HepG2 (cell line): Measurements from ENCODE around the gene CCL27. TPM values are rescaled to one million over a fixed set of nuclear protein-coding genes. Genes with fewer than 3 reads are reported as not detected.

Experiments
- AGO2 ChIP-seq: fragments of 200-400 bp; formaldehyde crosslinking; optimal IDR thresholded peaks from 2 replicates; pipeline ENCODE3; 2017; ENCODE audit warnings: mild to moderate bottlenecking, low read depth, low read length, moderate library complexity
- BCL6 ChIP-seq: IDR thresholded peaks from 2 replicates; pipeline ENCODE4 v1.6.1; 2016; ENCODE audit warnings: missing genetic modification reagents, missing compliant biosample characterization
- BCLAF1 ChIP-seq: fragments of 450-650 bp; IDR thresholded peaks from 2 replicates; pipeline ENCODE4 v1.6.1; 2017; ENCODE audit warnings: mild to moderate bottlenecking
- BHLHE40 ChIP-seq: IDR thresholded peaks from 2 replicates; pipeline ENCODE4 v1.6.1; 2011; ENCODE audit warnings: low read length, improper control_type of control experiment
- HNF4G ChIP-seq, 2 experiments: sonication (generic) in 1 of 2; formaldehyde crosslinking in 1 of 2; IDR thresholded peaks; 2 replicates each; pipeline versions ENCODE4 v1.4.0 to v1.6.1; 2011 to 2020; ENCODE audit warnings: borderline replicate concordance in 2 of 2, low read depth in 2 of 2, mild to moderate bottlenecking in 2 of 2, low read length in 1 of 2, missing genetic modification reagents in 1 of 2, moderate library complexity in 1 of 2
- HNRNPK ChIP-seq: fragments of 200-400 bp; formaldehyde crosslinking; IDR thresholded peaks from 2 replicates; pipeline ENCODE4 v1.6.1; 2018; ENCODE audit warnings: low read length, low read depth, moderate library complexity, mild to moderate bottlenecking; ENCODE audit not compliant: poor library complexity, severe bottlenecking
- ISX ChIP-seq: sonication (generic); formaldehyde crosslinking; conservative IDR thresholded peaks from 2 replicates; pipeline ENCODE4 v1.5.0; 2020; ENCODE audit warnings: missing genetic modification reagents
- NR2F1 ChIP-seq, 2 experiments: fragments of 450-650 bp in 1 of 2; formaldehyde crosslinking in 1 of 2; IDR thresholded peaks; 2 replicates each; pipeline versions ENCODE4 v1.5.0 to v1.6.1; 2016 to 2020; ENCODE audit warnings: mild to moderate bottlenecking in 1 of 2, missing compliant biosample characterization in 1 of 2, missing genetic modification reagents in 1 of 2, moderate library complexity in 1 of 2
- RXRB ChIP-seq: IDR thresholded peaks from 2 replicates; pipeline ENCODE4 v1.6.1; 2016; ENCODE audit warnings: borderline replicate concordance, missing genetic modification reagents, missing compliant biosample characterization
- SMC3 ChIP-seq: IDR thresholded peaks from 2 replicates; pipeline ENCODE4 v1.6.1; 2011; ENCODE audit warnings: low read length, improper control_type of control experiment
- SOX13 ChIP-seq, 3 experiments: fragments of 450-650 bp in 1 of 3; sonication (generic) in 1 of 3; formaldehyde crosslinking in 1 of 3; IDR thresholded peaks in 2 of 3; conservative IDR thresholded peaks in 1 of 3; 2 replicates each; pipeline versions ENCODE4 v1.5.0 to v1.6.1; 2016 to 2020; ENCODE audit warnings: antibody characterized with exemption in 1 of 3, mild to moderate bottlenecking in 1 of 3, missing compliant biosample characterization in 1 of 3, missing genetic modification reagents in 1 of 3, moderate library complexity in 1 of 3
- TBL1XR1 ChIP-seq: fragments of 150-350 bp; IDR thresholded peaks from 2 replicates; pipeline ENCODE4 v1.6.1; 2014; ENCODE audit warnings: borderline replicate concordance, low read length; ENCODE audit not compliant: partially characterized antibody
- TEAD2 ChIP-seq: sonication (generic); formaldehyde crosslinking; IDR thresholded peaks from 2 replicates; pipeline ENCODE4 v1.9.0; 2021; ENCODE audit warnings: missing genetic modification reagents
- TEAD3 ChIP-seq: optimal IDR thresholded peaks from 2 replicates; pipeline ENCODE3; 2016; ENCODE audit warnings: borderline replicate concordance
- TFE3 ChIP-seq: IDR thresholded peaks from 2 replicates; pipeline ENCODE4 v1.6.1; 2016
- YEATS4 ChIP-seq: sonication (generic); formaldehyde crosslinking; IDR thresholded peaks from 2 replicates; pipeline ENCODE4 v1.4.0; 2020; ENCODE audit warnings: missing genetic modification reagents, borderline replicate concordance
- ZBTB46 ChIP-seq: sonication (generic); formaldehyde crosslinking; IDR thresholded peaks from 2 replicates; pipeline ENCODE4 v1.4.0; 2020; ENCODE audit warnings: mild to moderate bottlenecking, missing genetic modification reagents, borderline replicate concordance
- ZFY ChIP-seq: sonication (generic); formaldehyde crosslinking; IDR thresholded peaks from 2 replicates; pipeline ENCODE4 v1.4.0; 2020; ENCODE audit warnings: missing genetic modification reagents
- ZNF253 ChIP-seq: sonication (generic); formaldehyde crosslinking; IDR thresholded peaks from 2 replicates; pipeline ENCODE4 v1.8.0; 2022; ENCODE audit warnings: mild to moderate bottlenecking, missing genetic modification reagents, borderline replicate concordance
- ZNF33B ChIP-seq: sonication (generic); formaldehyde crosslinking; IDR thresholded peaks from 2 replicates; pipeline ENCODE4 v1.5.1; 2020; ENCODE audit warnings: mild to moderate bottlenecking, missing genetic modification reagents
- ZNF580 ChIP-seq: IDR thresholded peaks from 2 replicates; pipeline ENCODE4 v1.6.1; 2016; ENCODE audit warnings: low read depth, borderline replicate concordance
- ZNF792 ChIP-seq: IDR thresholded peaks from 2 replicates; pipeline ENCODE4 v1.6.1; 2016
- ZNF883 ChIP-seq: sonication (generic); formaldehyde crosslinking; IDR thresholded peaks from 2 replicates; pipeline ENCODE4 v1.5.1; 2020; ENCODE audit warnings: mild to moderate bottlenecking, missing genetic modification reagents; ENCODE audit errors: not compliant biosample characterization
- polyA plus RNA-seq, 8 experiments: library from polyadenylated mRNA; depleted of rRNA in 3 of 8; stranded (reverse) in 7 of 8; unstranded in 1 of 8; fragments of >200 nt; fragmentation: Illumina TruSeq in 4 of 8; extraction: Trizol in 4 of 8; gene quantifications; 2 replicates each; pipeline versions ENCODE4 v1.2.1 to v1.2.3, GENCODE V29; 2011 to 2016; ENCODE audit warnings: low read depth in 4 of 8, missing spikeins in 1 of 8, mixed read lengths in 1 of 8; ENCODE audit not compliant: insufficient read depth in 1 of 8
- total RNA-seq, 5 experiments: library from RNA; depleted of rRNA; stranded (reverse); fragments of >200 nt; fragmentation: Illumina TruSeq; extraction: Trizol; gene quantifications; 2 replicates each; pipeline ENCODE4 v1.2.3, GENCODE V29; 2016; ENCODE audit warnings: low read depth in 1 of 5

The CCL27 gene
- total and polyA plus RNA-seq, 2 of the 13 experiments (the other 11 are each of a cell fraction or from before 2014, with no cell fraction given): not detected

GRCh38 chr9:34675048-34675714 lies 12.7 kb upstream of the CCL27 start (continued):
- TF ChIP-seq ZBTB46 (no peak), BCL6 (CRISPR knock-in tag) (no peak), BHLHE40 (no peak), ZFY (CRISPR knock-in tag) (peak; percentile 60), TBL1XR1 (peak; percentile 41), TEAD2 (CRISPR knock-in tag) (no peak), TFE3 (CRISPR knock-in tag) (no peak), ZNF253 (CRISPR knock-in tag) (no peak), ZNF580 (CRISPR knock-in tag) (peak; percentile 85; the same call in 1 of the 2 replicates), ISX (CRISPR knock-in tag) (no peak), YEATS4 (CRISPR knock-in tag) (no peak), AGO2 (no peak), ZNF33B (CRISPR knock-in tag) (peak; percentile 57; the same call in 1 of the 2 replicates), HNRNPK (no peak), RXRB (CRISPR knock-in tag) (no peak), SOX13 (IDR thresholded peaks at IDR 0.05) (no peak), SOX13 (CRISPR knock-in tag; conservative IDR thresholded peaks at IDR 0.05 in 1 of 2, IDR thresholded peaks at IDR 0.05 in 1 of 2) (0 out of 4 replicates have a peak, but pooled peaks of 1 of the 2 experiments have one; percentile 16), BCLAF1 (no peak), TEAD3 (CRISPR knock-in tag) (no peak), ZNF792 (no peak), ZNF883 (CRISPR knock-in tag) (no peak), HNF4G (IDR thresholded peaks at IDR 0.05; ENCODE audit: borderline replicate concordance, low read depth, low read length) (no peak), HNF4G (CRISPR knock-in tag; IDR thresholded peaks at IDR 0.05; ENCODE audit: borderline replicate concordance, low read depth) (peak; percentile 17; the same call in 1 of the 2 replicates), SMC3 (peak; percentile 95), NR2F1 (CRISPR knock-in tag; IDR thresholded peaks at IDR 0.05) (no peak)
